Neural cell (in vitro differentiated cells): Measurements from ENCODE around the gene LRRK1.

Source experiments
- CTCF ChIP-seq: fragments of 450-650 bp; IDR thresholded peaks from 2 replicates; pipeline ENCODE4 v1.5.1; 2014; ENCODE audit warnings: antibody characterized with exemption, mild to moderate bottlenecking, moderate library complexity; ENCODE audit not compliant: poor library complexity, severe bottlenecking
- EP300 ChIP-seq: fragments of 450-650 bp; conservative IDR thresholded peaks from 2 replicates; pipeline ENCODE4 v1.6.1; 2014; ENCODE audit warnings: antibody characterized with exemption, mild to moderate bottlenecking, moderate library complexity; ENCODE audit not compliant: poor library complexity, severe bottlenecking
- REST ChIP-seq: IDR thresholded peaks from 2 replicates; pipeline ENCODE4 v1.6.1; 2012; ENCODE audit warnings: borderline replicate concordance

- TF ChIP-seq EP300, result no peak
- TF ChIP-seq REST, result no peak
- TF ChIP-seq CTCF, result no peak
These were observed 98.9 kb downstream of the LRRK1 start for GRCh38 chr15:101018016-101018415.
